ENCODE results near the gene SLC16A11. TPM values are rescaled to one million over a fixed set of nuclear protein-coding genes. Genes with fewer than 3 reads are reported as not detected.

Gene SLC16A11
- total and polyA plus RNA-seq, 10 of the 15 experiments (the other 5 are each of a cell fraction or from before 2014, with no cell fraction given) = 0.11 to 2.7 (median 0.84) TPM

DNA sequence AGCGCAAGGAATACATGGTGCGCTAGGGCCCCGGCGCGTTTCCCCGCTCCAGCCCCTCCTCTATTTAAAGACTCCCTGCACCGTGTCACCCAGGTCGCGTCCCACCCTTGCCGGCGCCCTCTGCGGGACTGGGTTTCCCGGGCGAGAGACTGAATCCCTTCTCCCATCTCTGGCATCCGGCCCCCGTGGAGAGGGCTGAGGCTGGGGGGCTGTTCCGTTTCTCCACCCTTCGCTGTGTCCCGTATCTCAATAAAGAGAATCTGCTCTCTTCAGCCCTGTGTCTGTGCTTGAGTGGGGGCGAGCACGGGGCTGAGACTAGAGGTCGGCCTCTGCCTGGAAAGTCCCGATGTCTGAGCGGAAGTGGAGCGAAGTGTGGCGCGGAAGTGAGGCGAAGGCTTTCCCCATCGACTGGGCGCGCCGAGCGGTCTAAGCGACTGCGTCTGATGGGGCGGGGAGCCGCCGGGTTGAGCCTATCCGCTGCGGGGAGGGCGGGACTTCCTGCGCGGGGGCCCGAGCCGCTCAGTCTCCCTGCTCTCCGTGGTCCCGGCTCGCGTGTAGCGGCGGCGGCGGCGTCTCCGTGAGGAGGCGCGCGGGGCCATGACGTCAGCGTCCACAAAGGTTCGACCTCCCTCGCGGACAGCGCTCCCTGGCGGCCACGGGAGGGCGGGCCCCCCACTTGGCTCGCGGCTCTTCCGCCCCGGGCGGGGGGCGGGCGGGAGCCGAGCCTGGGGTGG lies 29.5 kb downstream of the SLC16A11 start (continued):
- TF ChIP-seq, protein P1, sequence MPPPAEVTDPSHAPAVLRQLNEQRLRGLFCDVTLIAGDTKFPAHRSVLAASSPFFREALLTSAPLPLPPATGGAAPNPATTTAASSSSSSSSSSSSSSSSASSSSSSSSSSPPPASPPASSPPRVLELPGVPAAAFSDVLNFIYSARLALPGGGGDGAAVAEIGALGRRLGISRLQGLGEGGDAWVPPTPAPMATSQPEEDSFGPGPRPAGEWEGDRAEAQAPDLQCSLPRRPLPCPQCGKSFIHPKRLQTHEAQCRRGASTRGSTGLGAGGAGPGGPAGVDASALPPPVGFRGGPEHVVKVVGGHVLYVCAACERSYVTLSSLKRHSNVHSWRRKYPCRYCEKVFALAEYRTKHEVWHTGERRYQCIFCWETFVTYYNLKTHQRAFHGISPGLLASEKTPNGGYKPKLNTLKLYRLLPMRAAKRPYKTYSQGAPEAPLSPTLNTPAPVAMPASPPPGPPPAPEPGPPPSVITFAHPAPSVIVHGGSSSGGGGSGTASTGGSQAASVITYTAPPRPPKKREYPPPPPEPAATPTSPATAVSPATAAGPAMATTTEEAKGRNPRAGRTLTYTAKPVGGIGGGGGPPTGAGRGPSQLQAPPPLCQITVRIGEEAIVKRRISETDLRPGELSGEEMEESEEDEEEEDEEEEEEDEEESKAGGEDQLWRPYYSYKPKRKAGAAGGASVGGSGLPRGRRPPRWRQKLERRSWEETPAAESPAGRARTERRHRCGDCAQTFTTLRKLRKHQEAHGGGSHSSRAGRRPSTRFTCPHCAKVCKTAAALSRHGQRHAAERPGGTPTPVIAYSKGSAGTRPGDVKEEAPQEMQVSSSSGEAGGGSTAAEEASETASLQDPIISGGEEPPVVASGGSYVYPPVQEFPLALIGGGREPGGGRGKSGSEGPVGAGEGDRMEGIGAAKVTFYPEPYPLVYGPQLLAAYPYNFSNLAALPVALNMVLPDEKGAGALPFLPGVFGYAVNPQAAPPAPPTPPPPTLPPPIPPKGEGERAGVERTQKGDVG (CRISPR knock-in tag; IDR thresholded peaks at IDR 0.05) = no peak
- TF ChIP-seq KLF5 (IDR thresholded peaks at IDR 0.05; ENCODE audit: partially characterized antibody) (no peak), EP300 (IDR thresholded peaks at IDR 0.05; ENCODE audit: borderline replicate concordance in 1 of 2, control insufficient read depth in 1 of 2, low read depth in 2 of 2, low read length in 2 of 2) (peak; percentile 26 to 46; a peak in 2 of 4 replicates), BRCA1 (IDR thresholded peaks at IDR 0.05; ENCODE audit: low read depth, low read length) (no peak), GABPA (IDR thresholded peaks at IDR 0.05; ENCODE audit: low read depth) (peak; percentile 89), RB1 (IDR thresholded peaks at IDR 0.05; ENCODE audit: borderline replicate concordance) (peak; percentile 64; the same call in 1 of the 2 replicates), RFX5 (IDR thresholded peaks at IDR 0.05; ENCODE audit: low read depth, low read length) (peak; percentile 40), SUZ12 (IDR thresholded peaks at IDR 0.05; ENCODE audit: unreplicated experiment) (no peak), MYC (IDR thresholded peaks at IDR 0.05; ENCODE audit: insufficient read depth, insufficient read length, insufficient replicate concordance, low read length, severe bottlenecking) (no peak), ZSCAN29 (IDR thresholded peaks at IDR 0.05) (no peak), RUNX3 (IDR thresholded peaks at IDR 0.05; ENCODE audit: low read length) (peak; percentile 12; the same call in 1 of the 2 replicates), IKZF1 (conservative IDR thresholded peaks at IDR 0.05) (peak; percentile 36), JUNB (IDR thresholded peaks at IDR 0.05) (no peak)
- TF ChIP-seq, protein P2, sequence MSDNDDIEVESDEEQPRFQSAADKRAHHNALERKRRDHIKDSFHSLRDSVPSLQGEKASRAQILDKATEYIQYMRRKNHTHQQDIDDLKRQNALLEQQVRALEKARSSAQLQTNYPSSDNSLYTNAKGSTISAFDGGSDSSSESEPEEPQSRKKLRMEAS (IDR thresholded peaks at IDR 0.05; ENCODE audit: low read depth, low read length) = peak; percentile 83
- TF ChIP-seq, protein P3, sequence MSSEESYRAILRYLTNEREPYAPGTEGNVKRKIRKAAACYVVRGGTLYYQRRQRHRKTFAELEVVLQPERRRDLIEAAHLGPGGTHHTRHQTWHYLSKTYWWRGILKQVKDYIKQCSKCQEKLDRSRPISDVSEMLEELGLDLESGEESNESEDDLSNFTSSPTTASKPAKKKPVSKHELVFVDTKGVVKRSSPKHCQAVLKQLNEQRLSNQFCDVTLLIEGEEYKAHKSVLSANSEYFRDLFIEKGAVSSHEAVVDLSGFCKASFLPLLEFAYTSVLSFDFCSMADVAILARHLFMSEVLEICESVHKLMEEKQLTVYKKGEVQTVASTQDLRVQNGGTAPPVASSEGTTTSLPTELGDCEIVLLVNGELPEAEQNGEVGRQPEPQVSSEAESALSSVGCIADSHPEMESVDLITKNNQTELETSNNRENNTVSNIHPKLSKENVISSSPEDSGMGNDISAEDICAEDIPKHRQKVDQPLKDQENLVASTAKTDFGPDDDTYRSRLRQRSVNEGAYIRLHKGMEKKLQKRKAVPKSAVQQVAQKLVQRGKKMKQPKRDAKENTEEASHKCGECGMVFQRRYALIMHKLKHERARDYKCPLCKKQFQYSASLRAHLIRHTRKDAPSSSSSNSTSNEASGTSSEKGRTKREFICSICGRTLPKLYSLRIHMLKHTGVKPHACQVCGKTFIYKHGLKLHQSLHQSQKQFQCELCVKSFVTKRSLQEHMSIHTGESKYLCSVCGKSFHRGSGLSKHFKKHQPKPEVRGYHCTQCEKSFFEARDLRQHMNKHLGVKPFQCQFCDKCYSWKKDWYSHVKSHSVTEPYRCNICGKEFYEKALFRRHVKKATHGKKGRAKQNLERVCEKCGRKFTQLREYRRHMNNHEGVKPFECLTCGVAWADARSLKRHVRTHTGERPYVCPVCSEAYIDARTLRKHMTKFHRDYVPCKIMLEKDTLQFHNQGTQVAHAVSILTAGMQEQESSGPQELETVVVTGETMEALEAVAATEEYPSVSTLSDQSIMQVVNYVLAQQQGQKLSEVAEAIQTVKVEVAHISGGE (CRISPR knock-in tag; IDR thresholded peaks at IDR 0.05) = no peak
- TF ChIP-seq, protein P4, sequence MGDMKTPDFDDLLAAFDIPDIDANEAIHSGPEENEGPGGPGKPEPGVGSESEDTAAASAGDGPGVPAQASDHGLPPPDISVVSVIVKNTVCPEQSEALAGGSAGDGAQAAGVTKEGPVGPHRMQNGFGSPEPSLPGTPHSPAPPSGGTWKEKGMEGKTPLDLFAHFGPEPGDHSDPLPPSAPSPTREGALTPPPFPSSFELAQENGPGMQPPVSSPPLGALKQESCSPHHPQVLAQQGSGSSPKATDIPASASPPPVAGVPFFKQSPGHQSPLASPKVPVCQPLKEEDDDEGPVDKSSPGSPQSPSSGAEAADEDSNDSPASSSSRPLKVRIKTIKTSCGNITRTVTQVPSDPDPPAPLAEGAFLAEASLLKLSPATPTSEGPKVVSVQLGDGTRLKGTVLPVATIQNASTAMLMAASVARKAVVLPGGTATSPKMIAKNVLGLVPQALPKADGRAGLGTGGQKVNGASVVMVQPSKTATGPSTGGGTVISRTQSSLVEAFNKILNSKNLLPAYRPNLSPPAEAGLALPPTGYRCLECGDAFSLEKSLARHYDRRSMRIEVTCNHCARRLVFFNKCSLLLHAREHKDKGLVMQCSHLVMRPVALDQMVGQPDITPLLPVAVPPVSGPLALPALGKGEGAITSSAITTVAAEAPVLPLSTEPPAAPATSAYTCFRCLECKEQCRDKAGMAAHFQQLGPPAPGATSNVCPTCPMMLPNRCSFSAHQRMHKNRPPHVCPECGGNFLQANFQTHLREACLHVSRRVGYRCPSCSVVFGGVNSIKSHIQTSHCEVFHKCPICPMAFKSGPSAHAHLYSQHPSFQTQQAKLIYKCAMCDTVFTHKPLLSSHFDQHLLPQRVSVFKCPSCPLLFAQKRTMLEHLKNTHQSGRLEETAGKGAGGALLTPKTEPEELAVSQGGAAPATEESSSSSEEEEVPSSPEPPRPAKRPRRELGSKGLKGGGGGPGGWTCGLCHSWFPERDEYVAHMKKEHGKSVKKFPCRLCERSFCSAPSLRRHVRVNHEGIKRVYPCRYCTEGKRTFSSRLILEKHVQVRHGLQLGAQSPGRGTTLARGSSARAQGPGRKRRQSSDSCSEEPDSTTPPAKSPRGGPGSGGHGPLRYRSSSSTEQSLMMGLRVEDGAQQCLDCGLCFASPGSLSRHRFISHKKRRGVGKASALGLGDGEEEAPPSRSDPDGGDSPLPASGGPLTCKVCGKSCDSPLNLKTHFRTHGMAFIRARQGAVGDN (IDR thresholded peaks at IDR 0.05) = peak; percentile 78

All from GM12878 (cell line).